DMS79 treated with DMSO at 0.1 percent for 48 hours (cell line): ENCODE data around the gene DEDD2.
"Not testable (repeated sequence)": the region's sequence is repeated elsewhere in the genome, so short reads cannot be mapped to it uniquely, and the experiment has no call there.

Source experiments
- DNase-seq: peaks from one replicate; lab custom pipeline; 2025; lab: John Stamatoyannopoulos, UW

DEDD2 gene, protein sequence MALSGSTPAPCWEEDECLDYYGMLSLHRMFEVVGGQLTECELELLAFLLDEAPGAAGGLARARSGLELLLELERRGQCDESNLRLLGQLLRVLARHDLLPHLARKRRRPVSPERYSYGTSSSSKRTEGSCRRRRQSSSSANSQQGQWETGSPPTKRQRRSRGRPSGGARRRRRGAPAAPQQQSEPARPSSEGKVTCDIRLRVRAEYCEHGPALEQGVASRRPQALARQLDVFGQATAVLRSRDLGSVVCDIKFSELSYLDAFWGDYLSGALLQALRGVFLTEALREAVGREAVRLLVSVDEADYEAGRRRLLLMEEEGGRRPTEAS

DNA sequence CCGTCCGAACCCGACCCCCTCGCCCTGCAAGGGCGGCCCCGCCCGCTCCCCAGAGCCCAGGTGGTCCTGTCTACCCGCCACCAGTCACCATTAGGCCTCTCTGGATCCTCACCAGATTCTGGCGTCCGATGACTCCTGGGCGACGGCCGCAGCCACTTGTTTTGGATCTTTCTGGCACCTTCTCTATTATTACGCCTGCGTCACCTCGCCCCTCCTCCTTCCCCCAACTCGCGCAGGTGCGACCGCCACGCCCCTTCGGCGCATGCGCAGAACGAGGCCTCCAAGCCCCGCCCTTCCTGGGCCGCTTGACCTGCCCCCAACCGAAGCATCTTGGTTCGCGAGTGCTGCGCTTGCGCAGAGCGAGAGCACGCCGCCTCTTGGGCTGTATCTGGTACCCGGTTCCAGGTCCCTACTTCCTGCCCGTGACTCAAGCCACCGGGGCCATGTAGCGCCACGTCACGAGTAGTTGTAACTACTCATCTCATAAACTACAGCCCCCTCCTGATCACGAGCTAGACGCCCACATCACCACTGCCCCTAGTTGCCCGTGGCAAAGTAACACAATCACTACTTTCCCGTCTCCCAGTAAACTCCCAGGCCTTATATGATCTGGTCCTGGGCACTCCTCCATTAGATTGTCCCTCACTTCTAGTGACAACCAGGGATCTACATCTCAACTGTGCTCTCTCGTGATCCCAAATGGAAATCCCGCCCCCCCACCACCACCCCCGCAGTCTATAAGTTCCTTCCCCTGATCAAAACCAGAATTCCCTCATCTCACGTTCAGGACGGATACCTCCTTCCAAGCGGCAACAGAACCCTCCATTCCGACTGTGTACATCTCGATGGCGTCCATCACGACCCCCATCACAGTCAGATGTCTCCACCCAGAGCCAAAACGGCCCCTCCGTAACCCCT, at the start of gene DEDD2:
DEDD2 (minus strand) TSS at position 158 of the 918 bp plus-strand sequence. CDS start 670 bp downstream, outside the sequence.
- peak; percentile 95 for DNase-seq

DNA sequence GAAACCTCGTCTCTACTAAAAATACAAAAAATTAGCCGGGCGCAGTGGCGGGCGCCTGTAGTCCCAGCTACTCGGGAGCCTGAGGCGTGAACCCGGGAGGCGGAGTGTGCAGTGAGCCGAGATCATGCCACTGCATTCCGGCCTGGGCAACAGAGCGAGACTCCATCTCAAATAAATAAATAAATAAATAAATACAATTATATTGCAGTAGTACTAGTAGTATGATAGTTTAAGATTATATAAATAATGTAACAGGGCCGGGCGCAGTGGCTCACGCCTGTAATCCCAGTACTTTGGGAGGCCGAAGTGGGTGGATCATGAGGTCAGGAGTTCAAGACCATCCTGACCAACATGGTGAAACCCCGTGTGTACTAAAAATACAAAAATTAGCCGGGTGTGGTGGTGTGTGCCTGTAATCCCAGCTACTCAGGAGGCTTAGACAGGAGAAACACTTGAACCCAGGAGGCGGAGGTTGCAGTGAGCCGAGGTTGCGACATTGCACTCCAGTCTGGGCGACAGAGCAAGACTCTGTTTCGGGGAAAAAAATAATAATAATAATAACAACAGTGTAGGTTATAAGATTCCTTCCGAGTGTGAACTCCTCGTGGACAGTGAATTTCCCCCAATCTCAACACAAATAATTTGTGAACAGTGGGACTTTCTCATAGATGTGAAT, 49.6 kb upstream of the DEDD2 start:
- DNase-seq, result not testable (repeated sequence)

DNA sequence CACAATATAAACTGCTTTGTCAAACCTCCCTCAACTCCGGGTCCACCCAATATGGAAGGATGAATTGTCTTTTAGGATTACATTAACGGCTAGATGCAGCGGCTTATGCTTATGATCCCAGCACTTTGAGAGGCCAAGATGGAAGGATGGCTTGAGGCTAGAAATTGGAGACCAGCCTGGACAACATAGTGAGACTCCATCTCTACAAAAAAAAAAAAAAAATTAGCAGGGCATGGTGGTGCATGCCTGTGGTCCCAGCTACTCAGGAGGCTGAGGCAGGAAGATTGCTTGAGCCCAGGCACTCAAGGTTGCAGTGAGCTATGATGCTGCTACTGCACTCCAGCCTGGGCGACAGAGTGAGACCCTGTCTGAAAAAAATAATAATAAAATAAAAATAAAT, 48.6 kb upstream of the DEDD2 start:
- DNase-seq, result not testable (repeated sequence)

DNA sequence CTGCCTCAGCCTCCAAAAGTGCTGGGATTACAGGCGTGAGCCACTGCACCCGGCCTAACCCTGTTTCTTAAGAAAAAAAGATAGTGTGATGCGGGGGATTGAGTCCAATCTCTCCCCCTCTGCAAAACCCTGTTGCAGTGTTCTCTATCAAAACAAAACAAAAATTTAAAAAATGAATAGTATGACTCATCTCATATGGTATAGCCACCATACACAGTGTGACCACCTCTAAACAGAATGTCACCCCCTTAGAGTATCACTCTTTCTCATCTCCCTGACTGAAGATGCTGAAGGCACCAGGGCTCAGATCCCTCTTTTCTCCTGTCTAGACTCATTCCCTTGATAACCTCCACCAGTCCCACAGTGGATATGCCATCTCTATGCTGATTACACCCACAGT, 44.3 kb upstream of the DEDD2 start:
- DNase-seq, result no peak

DNA sequence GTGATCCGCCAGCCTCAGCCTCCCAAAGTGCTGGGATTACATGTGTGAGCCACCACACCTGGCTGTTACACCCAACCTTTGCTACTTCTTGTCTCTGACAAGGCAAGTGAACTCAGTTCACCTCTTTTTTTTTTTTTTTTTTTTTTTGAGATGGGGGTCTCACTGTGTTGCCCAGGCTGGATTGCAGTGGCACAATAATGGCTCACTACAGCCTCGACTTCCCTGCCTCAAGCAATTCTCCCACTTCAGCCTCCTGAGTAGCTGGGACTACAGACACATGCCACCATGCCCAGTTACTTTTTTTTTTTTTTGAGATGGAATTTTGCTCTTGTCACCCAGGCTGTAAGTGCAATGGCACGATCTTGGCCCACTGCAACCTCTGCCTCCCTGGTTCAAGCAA, 40.4 kb upstream of the DEDD2 start:
- DNase-seq, result not testable (repeated sequence)

DNA sequence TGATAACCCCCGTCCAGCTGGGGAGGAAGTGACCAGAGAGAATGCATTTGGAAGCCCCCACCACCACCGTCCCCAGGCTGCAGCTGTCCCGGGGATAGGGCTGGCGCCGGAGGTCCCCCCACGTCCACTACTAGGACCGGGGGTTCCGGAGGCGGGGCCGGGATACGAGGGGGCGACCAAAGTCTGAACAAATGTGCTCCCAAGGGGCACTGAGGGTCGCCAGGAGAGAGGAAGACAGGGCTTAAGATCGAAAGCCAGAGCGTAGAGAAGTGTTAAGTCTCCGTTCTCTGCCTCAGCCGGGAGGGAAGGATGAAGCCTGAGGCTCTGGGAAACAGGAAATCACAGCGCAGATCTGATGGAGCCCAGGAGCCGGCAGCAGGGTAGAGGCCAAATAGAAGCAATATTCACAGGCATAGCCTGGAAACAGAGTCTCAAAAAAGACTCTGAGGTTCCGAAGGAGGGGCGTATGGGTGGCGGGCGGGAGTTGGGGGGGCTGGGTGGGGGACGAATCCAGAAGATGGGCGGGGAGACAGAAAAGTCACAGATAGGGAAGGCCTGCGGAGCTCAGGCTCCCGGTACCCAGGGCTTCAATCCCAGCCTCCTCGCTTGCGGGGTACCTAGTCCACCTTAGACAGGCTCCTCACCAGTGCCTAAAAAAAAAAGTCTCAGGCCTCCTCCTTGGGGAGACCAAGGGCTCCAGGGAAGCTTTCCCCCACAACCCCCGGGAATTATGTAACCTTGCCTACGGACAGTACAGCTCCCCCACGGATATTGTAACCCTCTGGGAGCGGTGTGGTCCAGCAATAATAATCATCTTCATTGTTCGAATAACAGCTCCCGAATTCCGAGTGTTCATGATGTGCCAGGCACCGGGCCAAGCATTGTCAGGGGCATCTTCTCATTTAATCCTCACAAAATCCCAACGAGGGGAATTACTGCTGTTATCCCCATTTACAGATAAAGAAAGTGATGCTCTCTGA, 38.6 kb upstream of the DEDD2 start:
- peak; percentile 37 for DNase-seq

DNA sequence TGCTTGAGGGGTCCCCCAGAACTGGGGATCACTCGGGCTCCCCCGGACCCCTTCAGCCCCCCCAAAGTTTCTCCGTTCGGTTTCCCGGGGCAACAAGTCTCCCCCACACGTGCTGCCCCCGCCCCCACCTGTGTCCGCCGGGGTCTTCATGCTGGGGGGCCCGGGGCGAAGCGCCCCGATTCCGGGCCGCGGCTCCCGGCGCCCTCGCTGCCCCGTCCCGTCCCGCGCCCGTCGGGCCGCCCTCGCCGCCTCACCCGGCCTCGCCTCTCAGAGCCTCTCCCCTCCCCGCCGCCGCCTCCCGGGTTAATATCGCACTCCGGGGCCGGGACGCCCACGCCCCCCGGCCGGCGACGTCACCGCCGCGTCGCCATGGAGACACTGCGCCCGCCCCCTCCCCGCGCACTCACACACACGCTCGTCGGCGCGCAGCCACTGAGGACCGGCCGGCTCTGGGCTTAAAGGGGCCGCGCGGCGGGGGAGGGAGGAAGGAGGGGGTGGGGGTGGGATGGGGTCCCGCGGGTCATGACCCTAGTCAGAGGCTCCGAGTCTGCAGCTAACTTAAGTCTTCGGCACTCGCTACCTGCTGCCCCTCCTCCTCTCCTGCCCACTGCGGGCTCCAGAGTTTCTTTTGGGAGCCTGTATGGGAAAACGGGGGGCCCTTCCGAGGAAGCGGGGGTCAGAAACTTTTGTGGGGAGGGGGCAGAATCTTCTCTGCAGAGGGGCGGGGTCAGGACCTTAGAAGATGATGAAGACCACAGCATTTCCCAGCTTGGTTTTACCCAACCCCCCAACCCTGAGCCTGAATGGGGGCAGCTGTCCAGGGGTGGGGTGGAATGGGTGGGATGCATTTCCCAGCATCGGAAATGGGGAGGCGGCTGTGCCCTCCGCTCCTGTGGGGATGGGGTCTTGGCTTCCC, 37.6 kb upstream of the DEDD2 start, which contains the start of gene ERF:
ERF (minus strand) TSS at position 279 of the 916 bp plus-strand sequence; CDS start at position 150, 129 bp downstream.
- DNase-seq, result peak; percentile 71

DNA sequence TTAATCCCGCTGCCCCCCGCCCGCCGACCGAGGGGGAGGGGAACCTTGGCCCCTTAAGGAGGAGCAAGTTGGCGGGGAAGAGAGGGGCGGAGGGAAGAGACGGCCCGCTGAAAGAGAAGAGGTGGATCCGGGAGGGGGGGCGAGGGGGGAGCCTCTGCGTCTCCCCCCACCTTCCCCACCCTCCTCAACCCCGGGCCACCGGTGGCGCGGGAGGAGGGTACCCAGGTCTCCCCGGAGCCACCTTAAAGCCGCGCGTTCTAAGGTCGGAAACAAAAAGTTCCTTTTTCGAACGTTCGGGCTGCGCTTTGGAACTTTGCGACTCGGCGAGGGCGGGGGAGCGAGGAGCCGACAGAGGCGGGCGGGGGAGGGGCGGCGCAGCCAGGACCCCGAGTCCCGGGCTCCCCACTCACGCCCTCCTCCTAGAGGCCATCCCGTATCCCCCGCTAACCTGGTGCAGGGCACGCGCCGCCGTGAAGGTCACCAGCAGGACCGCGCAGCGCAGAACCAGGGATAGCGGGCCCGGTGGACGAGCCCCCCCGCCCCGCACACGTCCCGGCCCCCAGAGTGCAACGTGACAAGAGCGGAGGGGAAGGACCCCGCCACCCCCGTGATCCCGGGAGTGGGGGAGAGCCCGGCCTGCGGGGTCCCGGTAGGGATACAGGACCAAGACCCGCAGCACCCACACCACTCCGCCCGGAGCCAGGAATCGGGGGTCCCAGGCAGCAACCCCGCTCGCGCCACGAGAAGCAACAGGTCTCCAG, 36.8 kb upstream of the DEDD2 start:
- peak; percentile 16 for DNase-seq

DNA sequence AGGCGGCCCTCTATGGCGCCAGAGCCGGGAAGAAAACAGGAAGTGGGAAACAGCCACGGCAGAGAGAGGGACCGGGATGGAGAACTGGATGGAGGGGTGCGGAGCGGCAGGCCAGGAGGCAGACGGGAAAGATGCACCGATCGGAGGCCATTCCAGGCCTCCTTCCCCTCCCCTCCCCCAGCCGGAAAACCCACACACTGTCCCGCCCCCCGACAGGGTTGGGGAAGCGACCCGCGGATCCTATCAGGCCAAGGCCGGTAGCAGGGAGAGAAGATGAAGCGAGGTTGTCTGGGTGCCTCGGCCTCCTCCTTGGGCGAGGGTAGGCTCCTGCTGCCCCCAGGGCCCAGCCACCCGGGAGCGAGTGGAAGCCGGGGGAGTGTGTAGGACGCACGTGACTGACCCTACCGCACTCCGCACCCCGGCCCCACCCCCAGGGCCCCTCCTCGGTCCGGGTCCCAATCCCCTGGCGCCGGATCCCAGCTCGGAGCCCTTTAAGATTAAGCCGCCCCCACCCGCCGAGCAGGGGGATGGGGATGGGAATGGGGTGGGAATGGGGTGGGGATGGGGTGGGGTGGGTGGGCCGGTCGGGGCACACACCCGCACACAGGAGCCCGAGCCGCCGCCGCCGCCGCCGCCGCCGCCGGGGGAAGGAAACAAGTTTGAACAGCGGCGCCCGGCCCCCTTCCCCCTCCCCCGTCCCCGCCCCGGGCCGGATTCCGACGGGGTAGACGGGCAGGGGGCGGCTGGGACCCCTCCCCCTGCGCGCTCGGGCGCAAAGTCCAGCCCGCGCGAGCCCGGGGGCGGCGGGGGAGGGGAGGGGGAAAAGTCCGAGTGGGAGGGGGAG, 36.0 kb upstream of the DEDD2 start:
- DNase-seq, result peak; percentile 37

DNA sequence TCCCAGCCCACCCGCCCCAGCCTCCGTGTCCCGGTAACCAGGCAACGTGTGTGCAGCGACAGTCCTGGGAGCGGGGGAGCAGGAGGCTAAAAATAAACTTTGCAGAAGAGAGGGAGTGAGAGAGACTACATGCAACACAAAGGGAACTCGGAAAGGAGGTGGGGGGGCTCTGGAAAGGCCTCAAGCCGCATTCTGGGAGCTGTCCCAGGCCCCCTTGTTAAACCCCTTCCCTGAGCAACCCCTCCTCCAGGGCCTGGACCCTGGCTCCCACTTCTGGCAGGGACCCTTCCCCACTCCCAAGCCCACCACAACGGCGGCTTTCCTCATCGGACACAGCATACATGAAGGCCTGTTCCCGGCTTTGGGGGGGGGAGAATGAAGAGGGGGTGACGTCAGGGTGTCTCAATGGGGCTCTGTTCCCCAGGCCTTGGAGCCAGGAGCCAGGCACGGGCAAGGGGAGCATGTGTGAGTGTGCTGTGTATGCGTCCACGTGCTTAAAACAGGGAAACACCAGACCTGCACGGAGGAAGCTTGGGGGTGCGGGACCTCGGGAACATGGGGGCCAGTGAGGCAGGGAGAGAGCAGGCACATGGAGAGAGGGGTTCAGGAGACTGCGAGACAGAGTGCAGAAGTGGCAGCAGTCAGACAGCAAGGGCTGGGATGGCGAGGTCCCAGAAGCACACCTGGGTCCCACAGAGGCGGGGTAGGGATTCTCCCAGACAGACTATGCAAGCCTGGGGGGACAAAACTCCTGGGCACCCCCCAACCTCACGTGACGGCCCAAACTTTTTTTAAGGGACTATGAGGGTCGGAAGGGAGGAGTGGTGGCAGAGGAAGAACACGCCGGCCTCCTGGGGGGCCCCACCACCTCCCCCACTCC, 35.1 kb upstream of the DEDD2 start:
- no peak for DNase-seq

DNA sequence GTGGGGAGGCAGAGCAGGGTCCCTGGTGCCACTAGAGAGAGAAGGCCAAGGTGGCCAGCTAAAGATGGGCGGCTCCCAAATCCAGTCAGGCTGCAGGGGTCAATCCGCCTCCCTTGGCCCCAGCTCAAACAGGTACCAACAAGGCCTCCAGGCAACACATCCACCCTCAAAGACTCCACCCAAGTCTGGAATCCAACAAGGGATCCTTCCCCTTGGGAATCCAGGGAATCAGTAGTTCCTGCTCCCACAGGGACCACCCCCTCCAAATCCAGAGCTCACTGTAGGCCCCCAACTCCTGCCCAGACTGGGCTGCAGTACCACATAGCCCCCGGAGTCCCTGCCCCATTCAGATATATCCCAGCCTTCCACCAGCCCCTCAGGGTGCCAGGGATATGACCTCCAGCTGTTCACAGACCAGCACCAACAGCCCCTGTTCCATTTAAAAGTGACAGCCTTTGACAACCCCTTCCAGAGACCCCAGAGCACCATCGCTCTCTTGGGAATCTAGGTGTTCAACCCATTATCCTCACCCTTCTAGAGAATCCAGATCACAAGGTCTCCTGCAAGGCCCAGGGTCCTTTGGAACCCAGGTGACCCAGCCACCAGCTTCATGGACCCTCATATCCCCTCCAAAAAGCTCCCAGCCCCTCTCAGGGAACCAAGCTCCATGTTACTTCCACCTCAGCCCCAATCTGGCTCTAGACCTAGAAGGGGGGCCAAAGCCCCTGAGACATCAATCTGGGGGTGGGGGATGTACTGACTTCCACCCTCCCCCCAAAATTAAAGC, 34.3 kb upstream of the DEDD2 start:
- no peak for DNase-seq

DNA sequence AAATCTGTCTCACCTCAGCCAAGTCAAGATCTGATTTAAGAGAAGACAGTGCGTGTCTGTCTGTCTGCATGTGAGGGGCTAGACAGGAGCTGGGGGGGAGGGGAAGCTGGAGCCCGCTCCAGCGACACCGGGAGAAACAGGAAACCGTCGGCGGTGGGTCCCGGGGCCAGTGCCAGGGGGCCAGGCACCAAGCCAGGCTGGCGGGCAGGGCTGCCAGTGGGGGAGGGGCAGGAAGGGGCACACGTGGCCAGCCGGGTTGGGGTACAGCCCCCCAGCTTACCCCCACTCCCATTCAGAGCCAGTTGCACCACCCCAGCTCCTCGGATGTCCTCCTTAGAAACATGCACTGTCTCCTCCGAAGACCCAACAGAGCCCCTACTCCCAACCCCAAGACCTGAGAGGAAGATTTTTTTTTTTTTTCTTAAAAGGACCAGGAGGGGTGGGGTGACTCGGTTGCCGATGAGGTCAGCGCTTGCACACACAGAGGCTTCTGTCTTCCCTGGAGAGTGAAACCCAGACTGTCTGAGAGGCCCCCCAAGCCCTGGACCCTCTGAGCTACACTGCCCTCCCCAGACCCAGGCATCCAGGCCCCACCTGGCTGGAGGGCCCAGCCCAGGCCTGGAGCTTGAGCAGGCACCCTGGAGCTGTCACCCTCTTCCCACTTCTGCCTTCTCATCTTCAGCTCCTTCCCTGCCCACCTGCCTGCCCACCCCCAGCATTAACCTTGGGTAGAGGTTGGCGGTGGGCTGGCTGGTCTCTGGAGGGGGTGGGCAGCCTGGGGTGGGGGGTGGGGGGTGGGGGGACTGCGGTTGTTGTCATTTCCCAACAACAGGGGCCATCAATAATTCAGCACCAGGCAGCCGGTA, 33.4 kb upstream of the DEDD2 start:
- no peak for DNase-seq

DNA sequence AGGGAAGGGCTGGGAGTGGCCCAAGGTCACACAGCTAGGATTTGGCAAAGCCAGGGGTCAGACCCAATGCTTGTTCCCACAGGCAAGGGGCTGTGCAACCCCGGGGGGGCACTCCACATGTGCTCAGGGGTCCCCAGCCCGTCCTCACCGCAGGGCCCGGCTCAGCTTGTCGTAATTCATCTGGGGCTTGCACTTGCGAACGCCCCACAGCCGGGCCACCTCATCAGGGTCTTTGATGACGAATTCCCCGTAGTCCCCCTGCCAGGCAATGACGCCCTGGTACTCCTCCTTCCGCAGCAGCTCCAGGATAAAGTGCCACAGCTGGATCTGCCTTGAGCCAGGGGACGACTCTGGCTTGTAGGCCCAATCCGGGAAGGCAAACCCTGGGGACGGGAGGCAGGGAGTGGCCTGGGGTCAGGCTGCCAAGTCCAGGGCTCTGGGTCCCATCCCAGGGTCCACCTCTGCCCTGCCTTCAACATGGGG, 32.7 kb upstream of the DEDD2 start:
- DNase-seq, result no peak

DNA sequence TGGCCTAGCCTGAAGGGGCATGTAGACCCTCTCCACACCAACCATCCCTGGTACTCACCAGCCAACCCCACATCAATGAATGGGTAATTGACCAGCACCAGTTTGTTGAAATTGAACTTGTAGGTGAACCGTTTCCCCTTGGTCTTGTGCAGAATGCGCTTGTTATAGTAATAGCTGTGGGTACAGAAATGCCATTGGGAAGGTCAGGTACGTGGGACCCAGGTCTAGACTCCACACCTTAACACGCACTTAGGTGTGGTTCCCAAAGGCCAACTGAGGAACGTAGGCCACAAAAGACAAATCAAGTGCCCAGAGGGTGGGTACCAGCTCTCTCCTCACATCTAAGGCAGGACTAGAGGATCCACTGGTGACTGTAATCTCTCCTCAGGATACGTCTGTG, 32.3 kb upstream of the DEDD2 start:
- no peak for DNase-seq

DNA sequence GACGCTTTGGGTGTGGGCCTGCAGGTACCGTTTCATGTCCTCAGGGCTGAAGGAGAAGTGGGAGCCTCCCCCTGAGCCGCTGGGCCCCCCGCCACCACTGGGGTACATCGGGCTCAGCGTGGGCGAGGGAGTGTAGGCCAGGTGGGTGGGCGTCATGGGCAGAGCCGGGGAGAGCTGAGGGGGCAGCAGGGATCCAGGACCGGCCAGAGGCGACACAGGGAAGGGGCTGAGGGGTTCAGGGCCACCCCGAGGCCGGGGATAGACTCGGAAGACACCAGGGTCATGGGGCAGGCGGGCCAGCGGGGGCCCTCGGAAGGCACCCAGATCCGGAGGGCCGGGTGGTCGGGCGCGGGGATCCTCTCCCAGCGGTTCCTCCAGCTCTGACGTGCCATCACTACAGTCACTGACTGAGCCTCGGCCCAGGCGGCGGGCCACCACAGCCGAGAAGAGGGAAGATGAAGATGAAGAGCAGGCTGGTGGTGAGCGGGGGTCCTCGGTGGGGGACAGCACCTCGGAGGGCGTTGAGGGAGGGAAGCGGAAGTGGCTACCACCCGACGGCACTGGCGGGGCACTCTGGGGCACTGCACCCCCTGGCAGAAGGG, 31.8 kb upstream of the DEDD2 start:
- DNase-seq, result no peak
